GM12878 (cell line): ENCODE results near the gene MYO18B. TPM values are rescaled to one million over a fixed set of nuclear protein-coding genes. Genes with fewer than 3 reads are reported as not detected.

Source experiments
- ATAC-seq: fragments of 200-7000 bp; cut with Tn5 transposase; 3 replicates; pipeline ENCODE4 v1.9.1; 2020; ENCODE audit warnings: mild to moderate bottlenecking, moderate library complexity
- BruUV-seq: library from RNA; stranded (reverse); fragments of 400-500 nt; replicated peaks from 2 replicates; lab custom pipeline; 2021; lab: Mats Ljungman, UMichigan
- CTCF ChIA-PET: fragments of 300-600 bp; sonication (Branson Sonifier 250); formaldehyde crosslinking; extraction: SDS; loops from one replicate; lab custom pipeline; 2021; ENCODE audit warnings: inconsistent platforms; lab: Yijun Ruan, JAX
- POLR2A ChIA-PET: fragments of 350-600 bp; formaldehyde crosslinking; extraction: SDS; loops from one replicate; lab custom pipeline; 2021; ENCODE audit warnings: inconsistent platforms; lab: Charles Lee
- RAD21 ChIA-PET: fragments of 300-600 bp; sonication (Branson Sonifier 250); formaldehyde crosslinking; loops from one replicate; lab custom pipeline; 2023; ENCODE audit warnings: antibody characterized with exemption; ENCODE audit not compliant: unreplicated experiment; lab: Charles Lee
- SMC1A ChIA-PET: fragments of 300-600 bp; sonication (Branson Sonifier 250); formaldehyde crosslinking; loops from one replicate; lab custom pipeline; 2023; ENCODE audit not compliant: unreplicated experiment, uncharacterized antibody; lab: Charles Lee
- DNase-seq: peaks from one replicate; pipeline ENCODE4 v3.0.0-alpha.2; 2011; ENCODE audit warnings: low read depth, low spot score
- FAIRE-seq: peaks from 3 replicates; lab custom pipeline; 2011; peaks lifted over from hg19 to GRCh38; lab: Jason Lieb, UNC
- H2AFZ ChIP-seq: 2 replicates; pipeline ENCODE4 v1.6.0; 2011; ENCODE audit warnings: low read depth, low read length, control low read depth; ENCODE audit not compliant: control insufficient read depth
- H3K27ac ChIP-seq: 2 replicates; pipeline ENCODE4 v1.5.1; 2011; ENCODE audit warnings: control low read depth; ENCODE audit not compliant: control insufficient read depth, insufficient read depth
- H3K27me3 ChIP-seq, 2 experiments: replicated peaks in 1 of 2; 2 replicates each; pipeline versions ENCODE4 v1.6.0 to v1.6.1; 2011; ENCODE audit warnings: low read length in 1 of 2; ENCODE audit not compliant: control insufficient read depth in 2 of 2, insufficient read depth in 2 of 2
- H3K36me3 ChIP-seq, 2 experiments: 2 replicates each; pipeline ENCODE4 v1.5.1; 2011; ENCODE audit warnings: low read length in 1 of 2; ENCODE audit not compliant: control insufficient read depth in 2 of 2, insufficient read depth in 2 of 2
- H3K4me1 ChIP-seq: 2 replicates; pipeline ENCODE4 v1.6.1; 2011; ENCODE audit warnings: mild to moderate bottlenecking, low read length, moderate library complexity, mixed read lengths; ENCODE audit not compliant: control insufficient read depth, insufficient read depth
- H3K4me2 ChIP-seq: 2 replicates; pipeline ENCODE4 v1.6.0; 2011; ENCODE audit warnings: control low read depth; ENCODE audit not compliant: control insufficient read depth, insufficient read depth
- H3K4me3 ChIP-seq: fragments of 200-600 bp; sonication (generic); 2 replicates; pipeline ENCODE4 v1.5.1; 2016
- H3K79me2 ChIP-seq: 2 replicates; pipeline ENCODE4 v1.6.0; 2011; ENCODE audit warnings: low read length; ENCODE audit not compliant: control insufficient read depth, insufficient read depth
- H3K9ac ChIP-seq: 2 replicates; pipeline ENCODE4 v1.8.0; 2011; ENCODE audit warnings: low read length, control low read depth, mixed read lengths; ENCODE audit not compliant: control insufficient read depth, insufficient read depth
- H3K9me3 ChIP-seq: replicated peaks from 3 replicates; pipeline ENCODE4 v1.5.1; 2011; ENCODE audit warnings: mild to moderate bottlenecking, low read length; ENCODE audit not compliant: control insufficient read depth, insufficient read depth
- H4K20me1 ChIP-seq: 2 replicates; pipeline ENCODE4 v1.6.0; 2011; ENCODE audit not compliant: control insufficient read depth, insufficient read depth
- ATF7 ChIP-seq: fragments of 450-650 bp; IDR thresholded peaks from 2 replicates; pipeline ENCODE4 v1.6.1; 2016; ENCODE audit warnings: low read depth, mild to moderate bottlenecking
- BRCA1 ChIP-seq: IDR thresholded peaks from 2 replicates; pipeline ENCODE4 v1.6.1; 2011; ENCODE audit warnings: low read depth, low read length, improper control_type of control experiment
- KLF5 ChIP-seq: fragments of 450-650 bp; IDR thresholded peaks from 2 replicates; pipeline ENCODE4 v1.6.1; 2014; ENCODE audit warnings: mild to moderate bottlenecking; ENCODE audit not compliant: partially characterized antibody
- MTA2 ChIP-seq: fragments of 450-650 bp; IDR thresholded peaks from 2 replicates; pipeline ENCODE4 v1.6.1; 2016; ENCODE audit warnings: low read depth, mild to moderate bottlenecking, moderate library complexity
- PML ChIP-seq: IDR thresholded peaks from 2 replicates; pipeline ENCODE4 v1.6.1; 2012; ENCODE audit warnings: low read length, inconsistent platforms
- POLR2A ChIP-seq: IDR thresholded peaks from 2 replicates; pipeline ENCODE4 v1.6.1; 2011; ENCODE audit warnings: low read depth, mild to moderate bottlenecking, low read length
- POU2F2 ChIP-seq: IDR thresholded peaks from 3 replicates; pipeline ENCODE4 v1.6.1; 2011; ENCODE audit warnings: low read depth, mild to moderate bottlenecking, low read length, borderline replicate concordance
- SIN3A ChIP-seq: IDR thresholded peaks from 2 replicates; pipeline ENCODE4 v1.6.1; 2012; ENCODE audit warnings: low read depth, low read length, improper control_type of control experiment
- SIX5 ChIP-seq: IDR thresholded peaks from 2 replicates; pipeline ENCODE4 v1.6.1; 2011; ENCODE audit warnings: mild to moderate bottlenecking, low read depth, low read length, moderate library complexity; ENCODE audit not compliant: severe bottlenecking
- SMARCA5 ChIP-seq: fragments of 450-650 bp; IDR thresholded peaks from 2 replicates; pipeline ENCODE4 v1.6.1; 2017; ENCODE audit warnings: mild to moderate bottlenecking
- SMC3 ChIP-seq: IDR thresholded peaks from 2 replicates; pipeline ENCODE4 v1.6.1; 2011; ENCODE audit warnings: low read length, improper control_type of control experiment, borderline replicate concordance
- TCF12 ChIP-seq: IDR thresholded peaks from 2 replicates; pipeline ENCODE4 v1.6.1; 2011; ENCODE audit warnings: low read depth, mild to moderate bottlenecking, low read length
- TCF3 ChIP-seq: IDR thresholded peaks from 2 replicates; pipeline ENCODE4 v1.6.1; 2012; ENCODE audit warnings: low read depth, mild to moderate bottlenecking, low read length, borderline replicate concordance; ENCODE audit not compliant: insufficient read depth
- ZBTB11 ChIP-seq: fragments of 450-650 bp; formaldehyde crosslinking; IDR thresholded peaks from 2 replicates; pipeline ENCODE4 v1.5.0; 2022; ENCODE audit warnings: mild to moderate bottlenecking, missing genetic modification characterization
- ZNF217 ChIP-seq: fragments of 450-650 bp; IDR thresholded peaks from 2 replicates; pipeline ENCODE4 v1.6.1; 2017; ENCODE audit warnings: antibody characterized with exemption, mild to moderate bottlenecking
- ZNF274 ChIP-seq: IDR thresholded peaks from one replicate; pipeline ENCODE4 v1.8.0; 2011; ENCODE audit not compliant: insufficient read length, insufficient read depth
- WGBS: methylation state at CpG from one replicate; pipeline ENCODE4 v1.1.6; 2016; ENCODE audit warnings: low lambda C conversion rate; ENCODE audit not compliant: insufficient replicate concordance, insufficient coverage; ENCODE audit errors: missing lambda C conversion rate; 5-methylcytosine and 5-hydroxymethylcytosine counted together
- in situ Hi-C: fragments of 300-500 bp; cut with MboI; formaldehyde crosslinking; loops from 9 replicates; pipeline ENCODE4 v1.14.3; 2018; ENCODE audit warnings: mixed read lengths
- intact Hi-C: fragments of 100-400 bp; cut with micrococcal nuclease; formaldehyde crosslinking; loops from one replicate; pipeline ENCODE4 v1.14.2; 2022; ENCODE audit not compliant: unreplicated experiment
- polyA plus RNA-seq, 11 experiments: library from polyadenylated mRNA; depleted of rRNA in 4 of 11; unstranded in 6 of 11; stranded (reverse) in 5 of 11; fragments of >200 nt; fragmentation: Nextera tagmentation in 4 of 11; fragmentation: Illumina TruSeq in 1 of 11; extraction: Ambion mirVana in 4 of 11; extraction: Trizol in 1 of 11; gene quantifications; 1 replicate in 1 of 11; 2 replicates in 10 of 11; pipeline versions ENCODE4 v1.2.1 to v1.2.3, GENCODE V29; 2011 to 2016; ENCODE audit warnings: inconsistent platforms in 2 of 11, missing spikeins in 2 of 11, low read depth in 1 of 11
- total RNA-seq, 4 experiments: library from RNA; depleted of rRNA in 3 of 4; stranded (reverse); fragments of >200 nt in 3 of 4; fragmentation: Illumina TruSeq in 1 of 4; extraction: Trizol in 1 of 4; gene quantifications; 2 replicates each; pipeline versions ENCODE4 v1.2.1 to v1.2.3, GENCODE V29; 2013 to 2021
- TF ChIP-seq, protein P1 (sequence below): IDR thresholded peaks from 2 replicates; pipeline ENCODE4 v1.6.1; 2012; ENCODE audit warnings: low read depth, low read length, improper control_type of control experiment
- TF ChIP-seq, protein P2 (sequence below): IDR thresholded peaks from 2 replicates; pipeline ENCODE4 v1.6.1; 2011; ENCODE audit warnings: borderline replicate concordance, low read depth, mild to moderate bottlenecking, moderate library complexity, mixed read lengths, low read length; ENCODE audit not compliant: insufficient read depth; ENCODE audit errors: extremely low read length

Gene MYO18B
- total and polyA plus RNA-seq, 10 of the 15 experiments (the other 5 are each of a cell fraction or from before 2014, with no cell fraction given): 0.05 to 2.1 (median 0.51) TPM; not detected in 1

GRCh38 chr22:25735650-25736049 is 6.3 kb upstream of the MYO18B start:
- no TSS peak for BruUV-seq
- POLR2A ChIA-PET: interaction anchor here (0.7 kb wide), 2 partner anchors 44 to 223 kb away, joined by 5 read pairs; no protein-coding TSS in a partner anchor
- Histone ChIP-seq H3K9me3 (no peaks in the 10 kb centered on the region), H3K36me3 (no peaks in the 10 kb centered on the region), H3K4me1 (no peaks in the 10 kb centered on the region), H4K20me1 (no peaks in the 10 kb centered on the region), H3K27ac (no peak overlapping the region), H3K4me2 (no peak overlapping the region), H3K79me2 (no peaks in the 10 kb centered on the region), H3K9ac (no peak overlapping the region), H3K4me3 (no peak overlapping the region), H3K27me3 (no peaks in the 10 kb centered on the region), H2AFZ (no peak overlapping the region)
- TF ChIP-seq, protein P1, sequence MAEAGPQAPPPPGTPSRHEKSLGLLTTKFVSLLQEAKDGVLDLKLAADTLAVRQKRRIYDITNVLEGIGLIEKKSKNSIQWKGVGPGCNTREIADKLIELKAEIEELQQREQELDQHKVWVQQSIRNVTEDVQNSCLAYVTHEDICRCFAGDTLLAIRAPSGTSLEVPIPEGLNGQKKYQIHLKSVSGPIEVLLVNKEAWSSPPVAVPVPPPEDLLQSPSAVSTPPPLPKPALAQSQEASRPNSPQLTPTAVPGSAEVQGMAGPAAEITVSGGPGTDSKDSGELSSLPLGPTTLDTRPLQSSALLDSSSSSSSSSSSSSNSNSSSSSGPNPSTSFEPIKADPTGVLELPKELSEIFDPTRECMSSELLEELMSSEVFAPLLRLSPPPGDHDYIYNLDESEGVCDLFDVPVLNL: no peak
- TF ChIP-seq BRCA1 (no peak), POU2F2 (no peak), SIX5 (no peak), TCF3 (no peak), SMC3 (no peak), ATF7 (no peak), ZBTB11 (CRISPR knock-in tag) (no peak), SMARCA5 (no peak), ZNF217 (no peak), SIN3A (no peak), MTA2 (no peak), TCF12 (no peak), PML (no peak), ZNF274 (no peak), POLR2A (no peak), KLF5 (no peak)
- TF ChIP-seq, protein P2, sequence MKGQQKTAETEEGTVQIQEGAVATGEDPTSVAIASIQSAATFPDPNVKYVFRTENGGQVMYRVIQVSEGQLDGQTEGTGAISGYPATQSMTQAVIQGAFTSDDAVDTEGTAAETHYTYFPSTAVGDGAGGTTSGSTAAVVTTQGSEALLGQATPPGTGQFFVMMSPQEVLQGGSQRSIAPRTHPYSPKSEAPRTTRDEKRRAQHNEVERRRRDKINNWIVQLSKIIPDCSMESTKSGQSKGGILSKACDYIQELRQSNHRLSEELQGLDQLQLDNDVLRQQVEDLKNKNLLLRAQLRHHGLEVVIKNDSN: no peak
- ATAC-seq: no peak
- RAD21 ChIA-PET: interaction anchor here (1.3 kb wide), 1 partner anchor 15 kb away, joined by 3 read pairs; no protein-coding TSS in a partner anchor
- SMC1A ChIA-PET: no interaction called here
- intact Hi-C loops (no loop called here), in situ Hi-C loops (no loop called here)
- 75% methylated on average over 2 of the region's 2 CpGs for WGBS
- no peak for DNase-seq
- CTCF ChIA-PET: no interaction called here
- no peak for FAIRE-seq
